GM12878 (cell line): ENCODE measurements around the gene NRP1. TPM values are rescaled to one million over a fixed set of nuclear protein-coding genes. Genes with fewer than 3 reads are reported as not detected.
A peak's percentile ranks its signal among the peaks of the same experiment; 100 is the strongest.

Experiments
- ATAC-seq: fragments of 200-7000 bp; cut with Tn5 transposase; 3 replicates; pipeline ENCODE4 v1.9.1; 2020; ENCODE audit warnings: mild to moderate bottlenecking, moderate library complexity
- BruUV-seq: library from RNA; stranded (reverse); fragments of 400-500 nt; replicated peaks from 2 replicates; lab custom pipeline; 2021; lab: Mats Ljungman, UMichigan
- CTCF ChIA-PET: fragments of 300-600 bp; sonication (Branson Sonifier 250); formaldehyde crosslinking; extraction: SDS; loops from one replicate; lab custom pipeline; 2021; ENCODE audit warnings: inconsistent platforms; lab: Yijun Ruan, JAX
- POLR2A ChIA-PET: fragments of 350-600 bp; formaldehyde crosslinking; extraction: SDS; loops from one replicate; lab custom pipeline; 2021; ENCODE audit warnings: inconsistent platforms; lab: Charles Lee
- RAD21 ChIA-PET: fragments of 300-600 bp; sonication (Branson Sonifier 250); formaldehyde crosslinking; loops from one replicate; lab custom pipeline; 2023; ENCODE audit warnings: antibody characterized with exemption; ENCODE audit not compliant: unreplicated experiment; lab: Charles Lee
- SMC1A ChIA-PET: fragments of 300-600 bp; sonication (Branson Sonifier 250); formaldehyde crosslinking; loops from one replicate; lab custom pipeline; 2023; ENCODE audit not compliant: unreplicated experiment, uncharacterized antibody; lab: Charles Lee
- DNase-seq: peaks from one replicate; pipeline ENCODE4 v3.0.0-alpha.2; 2011; ENCODE audit warnings: low read depth, low spot score
- FAIRE-seq: peaks from 3 replicates; lab custom pipeline; 2011; peaks lifted over from hg19 to GRCh38; lab: Jason Lieb, UNC
- H2AFZ ChIP-seq: 2 replicates; pipeline ENCODE4 v1.6.0; 2011; ENCODE audit warnings: low read depth, low read length, control low read depth; ENCODE audit not compliant: control insufficient read depth
- H3K27ac ChIP-seq: 2 replicates; pipeline ENCODE4 v1.5.1; 2011; ENCODE audit warnings: control low read depth; ENCODE audit not compliant: control insufficient read depth, insufficient read depth
- H3K27me3 ChIP-seq, 2 experiments: replicated peaks in 1 of 2; 2 replicates each; pipeline versions ENCODE4 v1.6.0 to v1.6.1; 2011; ENCODE audit warnings: low read length in 1 of 2; ENCODE audit not compliant: control insufficient read depth in 2 of 2, insufficient read depth in 2 of 2
- H3K36me3 ChIP-seq, 2 experiments: 2 replicates each; pipeline ENCODE4 v1.5.1; 2011; ENCODE audit warnings: low read length in 1 of 2; ENCODE audit not compliant: control insufficient read depth in 2 of 2, insufficient read depth in 2 of 2
- H3K4me1 ChIP-seq: 2 replicates; pipeline ENCODE4 v1.6.1; 2011; ENCODE audit warnings: mild to moderate bottlenecking, low read length, moderate library complexity, mixed read lengths; ENCODE audit not compliant: control insufficient read depth, insufficient read depth
- H3K4me2 ChIP-seq: 2 replicates; pipeline ENCODE4 v1.6.0; 2011; ENCODE audit warnings: control low read depth; ENCODE audit not compliant: control insufficient read depth, insufficient read depth
- H3K4me3 ChIP-seq: fragments of 200-600 bp; sonication (generic); 2 replicates; pipeline ENCODE4 v1.5.1; 2016
- H3K79me2 ChIP-seq: 2 replicates; pipeline ENCODE4 v1.6.0; 2011; ENCODE audit warnings: low read length; ENCODE audit not compliant: control insufficient read depth, insufficient read depth
- H3K9ac ChIP-seq: 2 replicates; pipeline ENCODE4 v1.8.0; 2011; ENCODE audit warnings: low read length, control low read depth, mixed read lengths; ENCODE audit not compliant: control insufficient read depth, insufficient read depth
- H3K9me3 ChIP-seq: replicated peaks from 3 replicates; pipeline ENCODE4 v1.5.1; 2011; ENCODE audit warnings: mild to moderate bottlenecking, low read length; ENCODE audit not compliant: control insufficient read depth, insufficient read depth
- H4K20me1 ChIP-seq: 2 replicates; pipeline ENCODE4 v1.6.0; 2011; ENCODE audit not compliant: control insufficient read depth, insufficient read depth
- BCL11A ChIP-seq: IDR thresholded peaks from 2 replicates; pipeline ENCODE4 v1.6.1; 2011; ENCODE audit warnings: low read depth, low read length
- CHD2 ChIP-seq: IDR thresholded peaks from 2 replicates; pipeline ENCODE4 v1.6.1; 2011; ENCODE audit warnings: low read depth, low read length, improper control_type of control experiment, borderline replicate concordance
- NRF1 ChIP-seq: conservative IDR thresholded peaks from 2 replicates; pipeline ENCODE4 v1.6.1; 2011; ENCODE audit warnings: mild to moderate bottlenecking, low read depth, low read length, improper control_type of control experiment
- RB1 ChIP-seq: fragments of 450-650 bp; formaldehyde crosslinking; IDR thresholded peaks from 2 replicates; pipeline ENCODE4 v1.6.1; 2017; ENCODE audit warnings: mild to moderate bottlenecking, borderline replicate concordance
- RELA ChIP-seq: fragments of 450-650 bp; IDR thresholded peaks from 2 replicates; pipeline ENCODE4 v1.8.0; 2014; ENCODE audit warnings: borderline replicate concordance; ENCODE audit not compliant: partially characterized antibody
- SUZ12 ChIP-seq: fragments of 200-600 bp; sonication (generic); IDR thresholded peaks from one replicate; pipeline ENCODE4 v1.6.1; 2018; ENCODE audit warnings: antibody characterized with exemption, mild to moderate bottlenecking; ENCODE audit not compliant: unreplicated experiment
- TARDBP ChIP-seq: IDR thresholded peaks from 2 replicates; pipeline ENCODE4 v1.6.1; 2016; ENCODE audit warnings: borderline replicate concordance
- WGBS: methylation state at CpG from one replicate; pipeline ENCODE4 v1.1.6; 2016; ENCODE audit warnings: low lambda C conversion rate; ENCODE audit not compliant: insufficient replicate concordance, insufficient coverage; ENCODE audit errors: missing lambda C conversion rate; 5-methylcytosine and 5-hydroxymethylcytosine counted together
- in situ Hi-C: fragments of 300-500 bp; cut with MboI; formaldehyde crosslinking; loops from 9 replicates; pipeline ENCODE4 v1.14.3; 2018; ENCODE audit warnings: mixed read lengths
- intact Hi-C: fragments of 100-400 bp; cut with micrococcal nuclease; formaldehyde crosslinking; loops from one replicate; pipeline ENCODE4 v1.14.2; 2022; ENCODE audit not compliant: unreplicated experiment
- polyA plus RNA-seq, 11 experiments: library from polyadenylated mRNA; depleted of rRNA in 4 of 11; unstranded in 6 of 11; stranded (reverse) in 5 of 11; fragments of >200 nt; fragmentation: Nextera tagmentation in 4 of 11; fragmentation: Illumina TruSeq in 1 of 11; extraction: Ambion mirVana in 4 of 11; extraction: Trizol in 1 of 11; gene quantifications; 1 replicate in 1 of 11; 2 replicates in 10 of 11; pipeline versions ENCODE4 v1.2.1 to v1.2.3, GENCODE V29; 2011 to 2016; ENCODE audit warnings: inconsistent platforms in 2 of 11, missing spikeins in 2 of 11, low read depth in 1 of 11
- total RNA-seq, 4 experiments: library from RNA; depleted of rRNA in 3 of 4; stranded (reverse); fragments of >200 nt in 3 of 4; fragmentation: Illumina TruSeq in 1 of 4; extraction: Trizol in 1 of 4; gene quantifications; 2 replicates each; pipeline versions ENCODE4 v1.2.1 to v1.2.3, GENCODE V29; 2013 to 2021
- TF ChIP-seq, protein P1 (sequence below): fragments of 450-650 bp; IDR thresholded peaks from 2 replicates; pipeline ENCODE4 v1.6.1; 2014; ENCODE audit warnings: mild to moderate bottlenecking
- TF ChIP-seq, protein P2 (sequence below): fragments of 450-650 bp; formaldehyde crosslinking; IDR thresholded peaks from 2 replicates; pipeline ENCODE4 v1.5.0; 2022; ENCODE audit warnings: mild to moderate bottlenecking, missing genetic modification characterization
- TF ChIP-seq, protein P3 (sequence below): IDR thresholded peaks from 2 replicates; pipeline ENCODE4 v1.6.1; 2012; ENCODE audit warnings: mild to moderate bottlenecking, low read depth, low read length

NRP1 gene
- total and polyA plus RNA-seq, 10 of the 15 experiments (the other 5 are each of a cell fraction or from before 2014, with no cell fraction given): 0.11 to 12.1 (median 0.52) TPM

DNA sequence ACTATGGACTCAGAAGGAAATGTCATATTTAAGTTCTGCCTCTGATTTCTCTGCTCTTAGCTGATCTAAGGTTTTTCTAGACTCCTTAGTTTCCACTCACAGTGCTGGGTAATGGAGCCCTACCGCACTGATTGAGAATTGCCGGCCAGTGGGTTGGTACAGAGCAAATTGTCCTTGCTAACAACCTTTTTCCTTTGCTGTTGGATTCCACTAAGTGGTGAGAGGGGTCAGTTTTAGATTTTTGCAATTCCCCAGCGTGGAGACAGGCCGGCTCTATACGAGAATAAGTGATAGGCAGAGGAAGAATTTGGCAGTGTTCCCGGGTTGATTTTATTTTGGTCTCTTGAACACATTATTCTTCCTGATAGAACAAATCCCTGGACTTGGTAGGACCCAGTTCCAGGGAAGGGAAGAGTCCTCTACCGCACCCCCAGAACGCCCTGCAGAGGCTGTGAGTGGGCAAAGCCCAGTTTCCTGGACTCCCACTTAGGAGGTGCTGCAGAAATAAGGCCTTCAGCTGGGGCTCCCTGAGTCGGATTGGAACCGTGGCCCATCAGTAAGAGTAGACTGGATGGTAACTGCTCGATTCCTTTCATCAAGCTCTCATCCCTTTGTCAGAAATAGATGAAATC is 3.0 kb upstream of the NRP1 start (continued):
- TF ChIP-seq, protein P1, sequence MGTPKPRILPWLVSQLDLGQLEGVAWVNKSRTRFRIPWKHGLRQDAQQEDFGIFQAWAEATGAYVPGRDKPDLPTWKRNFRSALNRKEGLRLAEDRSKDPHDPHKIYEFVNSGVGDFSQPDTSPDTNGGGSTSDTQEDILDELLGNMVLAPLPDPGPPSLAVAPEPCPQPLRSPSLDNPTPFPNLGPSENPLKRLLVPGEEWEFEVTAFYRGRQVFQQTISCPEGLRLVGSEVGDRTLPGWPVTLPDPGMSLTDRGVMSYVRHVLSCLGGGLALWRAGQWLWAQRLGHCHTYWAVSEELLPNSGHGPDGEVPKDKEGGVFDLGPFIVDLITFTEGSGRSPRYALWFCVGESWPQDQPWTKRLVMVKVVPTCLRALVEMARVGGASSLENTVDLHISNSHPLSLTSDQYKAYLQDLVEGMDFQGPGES: no peak
- TF ChIP-seq, protein P2, sequence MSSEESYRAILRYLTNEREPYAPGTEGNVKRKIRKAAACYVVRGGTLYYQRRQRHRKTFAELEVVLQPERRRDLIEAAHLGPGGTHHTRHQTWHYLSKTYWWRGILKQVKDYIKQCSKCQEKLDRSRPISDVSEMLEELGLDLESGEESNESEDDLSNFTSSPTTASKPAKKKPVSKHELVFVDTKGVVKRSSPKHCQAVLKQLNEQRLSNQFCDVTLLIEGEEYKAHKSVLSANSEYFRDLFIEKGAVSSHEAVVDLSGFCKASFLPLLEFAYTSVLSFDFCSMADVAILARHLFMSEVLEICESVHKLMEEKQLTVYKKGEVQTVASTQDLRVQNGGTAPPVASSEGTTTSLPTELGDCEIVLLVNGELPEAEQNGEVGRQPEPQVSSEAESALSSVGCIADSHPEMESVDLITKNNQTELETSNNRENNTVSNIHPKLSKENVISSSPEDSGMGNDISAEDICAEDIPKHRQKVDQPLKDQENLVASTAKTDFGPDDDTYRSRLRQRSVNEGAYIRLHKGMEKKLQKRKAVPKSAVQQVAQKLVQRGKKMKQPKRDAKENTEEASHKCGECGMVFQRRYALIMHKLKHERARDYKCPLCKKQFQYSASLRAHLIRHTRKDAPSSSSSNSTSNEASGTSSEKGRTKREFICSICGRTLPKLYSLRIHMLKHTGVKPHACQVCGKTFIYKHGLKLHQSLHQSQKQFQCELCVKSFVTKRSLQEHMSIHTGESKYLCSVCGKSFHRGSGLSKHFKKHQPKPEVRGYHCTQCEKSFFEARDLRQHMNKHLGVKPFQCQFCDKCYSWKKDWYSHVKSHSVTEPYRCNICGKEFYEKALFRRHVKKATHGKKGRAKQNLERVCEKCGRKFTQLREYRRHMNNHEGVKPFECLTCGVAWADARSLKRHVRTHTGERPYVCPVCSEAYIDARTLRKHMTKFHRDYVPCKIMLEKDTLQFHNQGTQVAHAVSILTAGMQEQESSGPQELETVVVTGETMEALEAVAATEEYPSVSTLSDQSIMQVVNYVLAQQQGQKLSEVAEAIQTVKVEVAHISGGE (CRISPR knock-in tag): no peak

DNA sequence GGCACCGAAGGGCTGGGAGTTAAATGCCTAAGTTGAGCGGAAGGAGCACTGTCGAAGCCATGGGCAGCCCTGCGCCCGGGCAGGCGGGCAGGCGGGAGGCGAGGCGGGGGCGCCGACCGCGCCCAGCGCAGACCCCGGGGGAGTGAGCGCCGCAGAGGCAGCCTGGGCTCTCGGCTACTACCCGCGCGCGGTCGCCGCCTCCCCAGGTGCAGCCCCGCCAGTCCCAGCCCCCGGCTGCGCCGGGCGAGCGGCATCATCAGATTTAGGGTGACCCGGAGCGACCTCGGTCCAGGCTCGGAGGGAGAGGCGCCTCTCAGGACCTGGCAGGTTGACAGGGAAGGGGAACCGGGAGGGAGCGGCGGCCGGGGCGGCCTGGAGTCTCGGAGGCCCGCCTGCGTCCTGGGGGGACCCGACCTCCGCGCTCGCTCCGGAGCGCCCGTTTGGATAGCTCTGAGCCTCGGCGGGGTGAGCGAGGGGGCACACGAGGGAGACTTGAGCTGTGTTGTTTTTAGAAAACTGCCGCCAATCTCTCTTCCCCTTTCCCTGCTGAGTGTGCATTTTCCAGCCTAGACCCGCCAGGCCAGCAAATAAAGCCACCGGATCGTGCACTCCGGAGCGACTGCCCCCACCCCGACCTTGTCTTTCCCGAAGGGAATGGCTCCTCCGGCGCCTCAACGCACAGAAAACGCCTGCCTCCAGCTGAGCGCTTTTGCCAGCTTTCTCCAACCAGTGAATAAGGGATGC is 2.3 kb upstream of the NRP1 start:
- Histone ChIP-seq H3K79me2 (no peaks in the 10 kb centered on the region), H2AFZ (no peak overlapping the region), H3K36me3 (no peaks in the 10 kb centered on the region), H3K9me3 (no peaks in the 10 kb centered on the region), H3K27ac (no peak overlapping the region), H3K4me2 (no peak overlapping the region), H3K4me3 (no peak overlapping the region), H3K9ac (no peak overlapping the region), H3K27me3 (peaks cover 7 to 8% of the 10 kb centered on the region in 2 experiments), H4K20me1 (no peaks in the 10 kb centered on the region), H3K4me1 (no peaks in the 10 kb centered on the region)
- 20% methylated on average over 27 of the region's 67 CpGs for WGBS
- ChIA-PET CTCF (no interaction called here), POLR2A (no interaction called here), SMC1A (interaction anchor here (1.3 kb wide), 3 partner anchors 9 to 134 kb away, joined by 3 read pairs; no protein-coding TSS in a partner anchor), RAD21 (interaction anchor here (1.1 to 1.5 kb wide), 2 partner anchors 405 to 1302 kb away, joined by 3 to 4 read pairs; no protein-coding TSS in a partner anchor)
- in situ Hi-C loops: loop anchor here (10.0 kb wide), 1 partner anchor 1188 kb away; no protein-coding TSS in a partner anchor
- intact Hi-C loops: loop anchor here (10.0 kb wide), 1 partner anchor 308 kb away; no protein-coding TSS in a partner anchor
- TF ChIP-seq, protein P3, sequence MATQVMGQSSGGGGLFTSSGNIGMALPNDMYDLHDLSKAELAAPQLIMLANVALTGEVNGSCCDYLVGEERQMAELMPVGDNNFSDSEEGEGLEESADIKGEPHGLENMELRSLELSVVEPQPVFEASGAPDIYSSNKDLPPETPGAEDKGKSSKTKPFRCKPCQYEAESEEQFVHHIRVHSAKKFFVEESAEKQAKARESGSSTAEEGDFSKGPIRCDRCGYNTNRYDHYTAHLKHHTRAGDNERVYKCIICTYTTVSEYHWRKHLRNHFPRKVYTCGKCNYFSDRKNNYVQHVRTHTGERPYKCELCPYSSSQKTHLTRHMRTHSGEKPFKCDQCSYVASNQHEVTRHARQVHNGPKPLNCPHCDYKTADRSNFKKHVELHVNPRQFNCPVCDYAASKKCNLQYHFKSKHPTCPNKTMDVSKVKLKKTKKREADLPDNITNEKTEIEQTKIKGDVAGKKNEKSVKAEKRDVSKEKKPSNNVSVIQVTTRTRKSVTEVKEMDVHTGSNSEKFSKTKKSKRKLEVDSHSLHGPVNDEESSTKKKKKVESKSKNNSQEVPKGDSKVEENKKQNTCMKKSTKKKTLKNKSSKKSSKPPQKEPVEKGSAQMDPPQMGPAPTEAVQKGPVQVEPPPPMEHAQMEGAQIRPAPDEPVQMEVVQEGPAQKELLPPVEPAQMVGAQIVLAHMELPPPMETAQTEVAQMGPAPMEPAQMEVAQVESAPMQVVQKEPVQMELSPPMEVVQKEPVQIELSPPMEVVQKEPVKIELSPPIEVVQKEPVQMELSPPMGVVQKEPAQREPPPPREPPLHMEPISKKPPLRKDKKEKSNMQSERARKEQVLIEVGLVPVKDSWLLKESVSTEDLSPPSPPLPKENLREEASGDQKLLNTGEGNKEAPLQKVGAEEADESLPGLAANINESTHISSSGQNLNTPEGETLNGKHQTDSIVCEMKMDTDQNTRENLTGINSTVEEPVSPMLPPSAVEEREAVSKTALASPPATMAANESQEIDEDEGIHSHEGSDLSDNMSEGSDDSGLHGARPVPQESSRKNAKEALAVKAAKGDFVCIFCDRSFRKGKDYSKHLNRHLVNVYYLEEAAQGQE: no peak
- no peak for TF ChIP-seq RELA
- TF ChIP-seq BCL11A: no peak
- TF ChIP-seq RB1: no peak
- TF ChIP-seq NRF1: no peak
- no peak for TF ChIP-seq TARDBP
- no peak for TF ChIP-seq CHD2
- peak; percentile 9 for TF ChIP-seq SUZ12
- DNase-seq: no peak
- no peak for FAIRE-seq
- no TSS peak for BruUV-seq
- ATAC-seq: no peak
